ENCODE measurements around the gene WWTR1. TPM values are rescaled to one million over a fixed set of nuclear protein-coding genes. Genes with fewer than 3 reads are reported as not detected.

The WWTR1 gene
- polyA plus RNA-seq, 10 donors: 62.6 to 110 (median 72.5) TPM

DNA sequence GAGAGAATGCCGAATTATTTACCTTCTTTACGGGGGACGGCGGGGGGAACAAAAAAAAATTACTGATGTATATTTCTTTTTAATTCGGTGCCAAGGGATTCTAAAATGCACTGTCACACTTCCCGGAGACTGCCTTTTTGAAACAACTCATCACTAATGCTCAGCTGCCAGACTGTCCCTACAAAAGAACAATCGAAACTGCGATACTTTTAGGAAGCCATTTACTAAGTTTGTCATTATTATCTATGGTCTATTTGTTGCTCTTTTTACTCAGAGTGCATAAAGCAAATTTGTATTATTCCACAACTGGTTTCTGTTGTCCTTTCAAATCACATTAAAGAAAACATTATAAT is 122.5 kb downstream of the WWTR1 start:
- no peak for DNase-seq

DNA sequence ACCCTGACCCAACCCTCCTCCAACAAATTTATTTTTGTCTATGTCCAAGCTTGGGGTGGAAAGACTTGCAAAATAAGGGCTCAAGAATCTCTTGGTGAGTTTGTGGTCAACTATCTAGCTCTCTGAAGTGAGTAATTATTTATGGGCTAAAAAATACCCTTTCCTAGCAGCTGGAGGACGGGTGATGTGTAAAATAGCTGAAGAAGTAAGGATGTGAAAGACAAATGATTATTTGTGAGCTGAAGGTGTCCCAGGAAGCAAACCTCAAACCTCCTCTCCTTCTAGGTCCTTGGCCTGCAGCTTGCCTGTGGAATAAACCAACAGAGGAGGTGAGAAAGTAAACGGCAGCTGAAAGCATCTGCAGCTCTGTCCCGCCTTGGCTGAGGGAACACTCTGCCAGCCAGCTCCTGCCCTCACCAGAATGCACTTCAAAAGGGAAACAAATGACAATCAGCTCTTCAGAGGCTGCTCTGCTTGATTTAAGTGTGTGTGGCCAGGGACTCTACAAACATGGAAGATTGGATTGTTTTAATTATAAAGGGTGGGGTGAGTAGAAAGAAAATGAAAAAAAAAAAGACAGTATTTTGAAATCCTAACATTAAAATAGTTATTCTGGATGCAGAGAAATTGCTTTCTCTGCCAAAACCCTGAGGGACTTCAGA is 123.0 kb downstream of the WWTR1 start:
- peak in 1 of 3 donors; percentile 41 for DNase-seq

DNA sequence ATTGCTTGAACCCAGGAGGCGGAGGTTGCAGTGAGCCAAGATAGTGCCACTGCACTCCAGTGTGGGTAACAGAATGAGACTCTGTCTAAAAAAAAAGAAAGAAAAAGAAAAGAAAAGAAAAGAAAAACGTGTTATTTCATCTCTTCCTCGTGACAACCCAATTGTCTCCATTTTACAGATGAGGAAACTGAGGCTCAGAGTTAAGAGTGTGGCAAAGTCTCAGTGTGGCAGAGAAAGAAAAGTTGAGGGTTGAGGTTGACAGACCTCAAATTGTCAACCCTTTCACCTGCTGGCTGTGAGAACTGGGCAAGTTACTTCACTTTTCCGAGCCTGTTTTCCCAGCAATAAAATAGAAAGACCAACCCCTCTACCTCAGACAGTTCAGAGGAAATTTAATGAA is 123.7 kb downstream of the WWTR1 start:
- DNase-seq: no peak

DNA sequence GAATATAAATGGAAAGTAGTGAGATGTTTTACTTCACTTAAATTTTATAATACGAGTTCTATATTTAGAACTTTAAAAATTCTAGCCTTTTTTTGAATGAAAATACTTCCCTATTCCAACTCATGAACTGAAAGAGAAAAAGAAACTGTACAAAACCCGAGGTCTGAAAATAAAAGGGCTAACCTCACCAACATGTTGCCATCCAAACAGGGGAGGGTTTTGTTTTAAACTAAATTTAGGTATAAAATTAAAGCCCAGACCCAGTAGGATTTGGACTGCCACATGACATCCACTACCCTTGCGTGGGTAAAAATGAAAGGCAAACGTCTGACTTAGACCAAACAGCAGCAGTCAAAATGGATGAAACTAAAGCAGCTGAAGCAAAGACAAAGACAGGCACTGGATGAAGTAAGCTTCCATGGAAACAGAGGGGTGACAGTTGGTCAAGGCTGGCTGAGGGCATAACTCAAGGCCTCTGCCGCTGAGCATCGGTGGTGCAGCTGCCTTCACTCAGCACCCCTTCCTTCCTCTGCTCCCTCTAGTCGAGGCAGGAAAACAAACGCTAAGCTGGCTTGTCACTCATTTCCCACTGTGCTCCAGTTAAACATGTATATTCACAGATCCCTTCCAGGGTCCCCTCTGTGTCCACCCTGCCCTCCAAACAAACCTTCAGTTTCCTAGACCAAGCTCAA is 125.2 kb downstream of the WWTR1 start:
- no peak for DNase-seq

DNA sequence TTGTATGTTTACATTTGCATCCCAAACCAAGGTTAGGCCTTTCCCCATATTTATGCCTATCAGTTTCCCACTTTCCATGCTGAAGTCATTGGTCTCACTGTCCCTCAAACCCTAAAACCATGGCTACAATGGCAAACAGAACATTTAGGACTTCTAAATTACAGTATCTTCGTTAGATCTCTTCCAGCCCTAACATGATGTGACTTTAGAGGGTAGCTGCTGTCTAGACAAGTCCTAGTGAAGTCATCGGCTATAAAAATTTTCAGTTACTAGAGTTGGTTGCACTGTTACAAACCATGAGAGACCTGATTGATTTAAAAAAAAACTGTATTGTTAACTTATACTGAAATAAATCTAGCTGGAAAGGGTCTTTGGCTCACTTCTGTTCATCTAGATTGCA is 128.7 kb downstream of the WWTR1 start:
- no peak for DNase-seq

DNA sequence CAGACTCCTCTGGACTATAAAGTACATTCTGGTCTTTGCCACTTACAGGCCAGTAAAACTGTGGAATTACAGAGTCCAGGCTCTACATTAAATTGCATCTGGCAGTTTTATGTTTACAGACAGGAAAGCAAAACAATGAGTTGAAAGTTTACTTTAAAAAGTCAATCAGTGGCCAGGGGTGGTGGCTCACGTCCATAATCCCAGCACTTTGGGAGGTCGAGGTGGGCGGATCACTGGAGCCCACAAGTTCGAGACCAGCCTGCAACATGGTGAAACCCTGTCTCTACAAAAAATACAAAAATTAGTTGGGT is 129.5 kb downstream of the WWTR1 start:
- no peak for DNase-seq

DNA sequence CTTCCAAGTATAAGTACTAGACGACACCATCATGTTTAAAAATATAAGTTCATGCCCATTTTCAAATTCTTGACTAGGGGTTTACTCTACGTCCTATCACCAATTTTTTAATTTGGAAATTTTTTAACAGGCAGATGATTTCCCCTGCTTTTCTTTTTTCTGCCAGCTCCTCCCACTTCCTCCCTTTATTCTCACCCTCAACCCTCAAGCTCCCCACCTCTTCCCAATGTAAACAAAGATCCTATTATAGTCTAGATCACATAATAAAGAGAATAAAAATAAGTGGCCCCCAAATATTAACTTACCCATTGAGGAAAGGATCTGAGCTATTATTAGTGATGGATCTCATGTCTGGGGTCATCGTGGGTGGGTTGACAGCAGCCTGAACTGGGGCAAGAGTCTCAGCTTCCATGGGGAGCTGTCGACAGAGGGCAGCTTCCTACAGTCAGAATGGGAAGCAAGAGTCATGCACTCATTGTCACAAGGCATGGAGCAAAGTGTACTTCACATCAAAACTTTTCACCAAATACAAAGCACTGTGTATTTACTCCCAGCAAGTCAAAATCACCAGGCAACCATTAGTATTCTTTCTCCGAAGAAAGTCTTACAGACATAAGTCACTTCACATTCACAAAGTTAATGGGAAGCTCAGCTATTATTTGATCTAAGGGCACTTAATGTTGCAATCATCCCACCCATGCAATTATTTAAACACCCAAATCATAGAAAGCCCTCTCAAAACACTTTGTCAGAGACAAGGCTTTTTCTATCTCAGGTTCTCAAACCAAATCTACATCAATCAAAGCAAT is 130.1 kb downstream of the WWTR1 start:
- no peak for DNase-seq

DNA sequence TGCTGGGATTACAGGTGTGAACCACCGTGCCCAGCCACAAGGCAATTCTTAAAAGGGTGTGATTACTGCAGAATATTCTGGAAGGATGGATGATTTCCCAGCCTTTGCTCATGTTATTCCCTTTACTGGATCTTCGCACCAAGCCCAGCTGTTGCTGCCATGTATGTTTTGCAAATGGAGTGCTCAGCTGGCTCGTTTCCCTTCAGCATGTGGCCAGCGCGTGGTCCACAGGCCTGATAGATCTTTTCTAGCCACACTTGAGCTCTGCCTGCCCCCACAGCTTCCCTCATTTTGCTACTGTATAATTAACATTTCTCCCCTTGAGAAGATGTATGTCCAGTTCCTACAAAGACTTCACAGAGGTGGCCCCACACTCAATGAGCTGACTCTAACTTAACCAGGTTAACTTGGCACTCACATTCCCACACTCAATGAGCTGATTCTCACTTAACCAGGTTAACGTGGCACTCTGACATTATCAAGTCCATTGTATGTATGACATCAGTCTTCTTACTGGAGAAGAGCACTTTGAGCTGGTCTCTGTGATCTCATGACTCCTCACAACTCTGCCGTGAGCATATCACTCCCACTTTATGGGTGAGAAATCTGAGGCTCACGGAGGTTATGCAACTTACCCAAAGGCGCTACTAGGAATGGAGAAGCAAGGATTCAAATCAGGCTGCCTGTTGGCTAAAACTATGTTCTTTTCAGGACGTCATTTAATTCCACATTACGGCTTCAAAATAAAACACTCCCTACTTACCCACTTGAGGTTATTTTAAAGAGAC is 134.1 kb downstream of the WWTR1 start:
- DNase-seq: no peak

DNA sequence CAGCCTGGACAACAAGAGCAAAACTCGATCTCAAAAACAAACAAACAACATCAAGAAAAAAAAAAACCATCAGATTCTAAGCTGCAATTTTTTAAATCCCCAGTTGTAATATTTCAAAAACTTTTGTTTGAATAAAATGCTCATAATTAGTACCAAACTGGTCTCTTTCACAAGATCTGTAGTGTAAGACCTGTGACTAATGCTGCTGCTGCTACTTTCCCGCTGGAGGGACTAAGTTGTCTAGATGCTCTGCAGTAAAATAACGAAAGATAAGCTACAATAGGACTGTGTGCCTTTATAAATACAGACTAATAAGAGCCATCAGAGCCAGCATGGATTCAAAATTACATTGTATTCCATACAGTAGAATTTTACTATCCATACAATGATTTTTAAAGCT is 137.9 kb downstream of the WWTR1 start:
- DNase-seq: no peak

DNA sequence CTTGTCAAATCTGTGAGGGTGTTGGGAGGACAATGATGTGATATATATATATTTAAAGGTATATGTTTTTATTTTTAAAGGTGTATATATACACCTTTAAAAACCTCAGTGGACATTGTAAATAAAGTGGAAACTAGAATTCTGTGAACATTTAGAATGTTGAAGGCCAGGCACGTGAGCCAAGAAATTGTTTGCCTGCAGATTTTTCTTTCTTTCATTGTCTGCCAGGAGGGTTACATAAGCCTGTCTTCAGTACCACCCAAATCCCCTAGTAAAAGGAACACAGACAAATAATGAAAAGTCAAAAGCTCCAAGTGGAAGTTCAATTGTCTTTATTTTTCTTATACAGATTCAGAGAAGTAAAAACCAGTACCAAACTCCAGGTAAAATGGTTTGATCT is 140.9 kb downstream of the WWTR1 start:
- no peak for DNase-seq

DNA sequence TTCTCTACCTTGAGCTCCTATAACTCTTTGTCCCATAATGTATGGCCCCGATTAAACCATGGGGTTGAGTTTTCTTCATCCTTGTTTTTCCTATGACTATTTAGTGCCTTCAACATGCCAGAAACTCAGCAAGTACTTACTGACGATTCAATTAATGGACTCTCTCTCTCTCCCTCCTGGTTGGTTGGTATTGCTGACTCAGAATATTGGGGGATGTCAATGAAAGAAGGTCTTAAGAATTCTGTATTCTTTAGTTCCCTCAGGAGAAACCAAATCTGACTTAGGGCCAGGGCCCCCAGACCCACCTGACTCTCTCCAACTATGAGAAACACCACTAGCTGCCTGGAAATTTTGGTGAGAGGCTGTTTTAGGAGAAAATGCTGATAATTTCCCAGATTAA is 142.6 kb downstream of the WWTR1 start:
- DNase-seq: no peak

DNA sequence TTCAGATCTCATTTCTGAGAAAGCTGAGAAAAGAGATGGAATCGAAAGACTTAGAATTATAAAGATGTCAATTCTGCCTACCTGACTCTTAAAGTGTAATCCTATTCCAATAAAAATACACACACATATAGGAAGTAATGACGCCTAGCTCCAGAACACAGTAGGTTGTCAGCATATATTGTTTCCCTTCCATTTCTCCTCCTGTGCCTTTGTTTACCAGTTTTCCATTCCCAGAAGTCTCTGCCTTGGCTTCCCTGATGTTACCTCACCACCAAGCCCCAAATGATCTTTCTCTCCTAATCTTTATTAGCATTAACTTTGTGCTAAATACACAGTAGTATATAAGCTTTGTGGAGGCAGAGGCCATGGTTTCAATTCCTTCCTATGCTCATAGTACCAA is 143.4 kb downstream of the WWTR1 start:
- no peak for DNase-seq

DNA sequence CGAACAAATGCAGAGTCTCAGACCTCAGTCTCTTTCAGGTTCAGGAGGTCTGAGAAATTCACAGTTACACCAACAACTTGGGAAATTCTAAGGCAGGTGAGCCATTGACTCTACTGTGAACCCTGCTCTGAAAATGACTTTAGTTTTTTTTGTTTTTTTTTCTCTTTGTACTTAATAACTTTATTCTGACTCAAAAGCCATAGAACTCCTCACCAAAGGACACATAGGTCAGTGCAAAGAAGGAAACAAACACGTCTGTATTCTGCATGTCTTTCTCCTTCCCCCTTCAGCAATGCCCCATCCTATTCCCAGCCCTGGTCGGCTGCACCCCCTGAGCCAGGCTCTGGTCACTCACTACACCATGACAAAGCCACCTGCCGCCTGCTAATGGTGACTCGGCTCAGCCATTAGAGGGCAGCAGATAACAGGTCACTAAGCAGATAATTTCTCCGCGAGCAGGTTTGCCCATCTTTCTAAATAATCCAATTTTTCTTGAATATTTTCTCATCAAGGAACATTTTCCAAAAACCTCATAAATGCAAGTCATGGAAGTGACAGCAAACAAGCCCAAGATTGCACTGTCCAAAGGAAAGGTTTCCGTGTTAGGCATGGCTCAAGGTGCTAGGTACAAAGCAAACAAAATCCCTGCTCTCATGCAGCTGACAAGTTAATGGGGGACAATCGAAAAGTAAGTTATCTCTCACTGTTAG is 145.6 kb downstream of the WWTR1 start:
- peak; percentile 58 to 80 (median 69) for DNase-seq

DNA sequence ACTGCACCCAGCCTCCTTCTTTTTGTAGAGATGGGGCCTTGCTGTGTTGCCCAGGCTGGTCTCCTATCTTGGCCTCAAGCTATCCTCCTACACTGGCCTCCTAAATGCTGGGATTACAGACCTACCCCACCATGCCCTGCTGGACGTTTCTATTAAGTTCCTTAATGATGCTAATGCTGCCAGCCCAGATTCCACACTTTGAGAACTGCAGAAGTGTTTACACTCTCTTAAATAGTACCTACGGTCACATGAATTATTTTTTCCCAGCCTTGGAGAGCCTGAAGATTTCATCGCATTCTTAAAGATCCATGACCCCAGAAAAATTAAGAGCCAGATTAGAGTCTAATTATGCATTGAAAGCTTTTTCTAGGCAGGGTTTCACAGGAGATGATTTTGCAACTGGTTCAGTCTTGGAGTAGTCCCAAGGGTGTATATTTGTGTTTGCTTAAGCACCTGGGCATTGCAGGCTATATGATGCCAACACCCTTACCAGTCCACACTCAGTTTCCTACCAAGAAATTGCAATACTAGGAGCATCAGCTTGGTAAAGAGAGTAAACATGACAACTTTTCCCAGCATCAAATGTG is 146.7 kb downstream of the WWTR1 start:
- no peak for DNase-seq

DNA sequence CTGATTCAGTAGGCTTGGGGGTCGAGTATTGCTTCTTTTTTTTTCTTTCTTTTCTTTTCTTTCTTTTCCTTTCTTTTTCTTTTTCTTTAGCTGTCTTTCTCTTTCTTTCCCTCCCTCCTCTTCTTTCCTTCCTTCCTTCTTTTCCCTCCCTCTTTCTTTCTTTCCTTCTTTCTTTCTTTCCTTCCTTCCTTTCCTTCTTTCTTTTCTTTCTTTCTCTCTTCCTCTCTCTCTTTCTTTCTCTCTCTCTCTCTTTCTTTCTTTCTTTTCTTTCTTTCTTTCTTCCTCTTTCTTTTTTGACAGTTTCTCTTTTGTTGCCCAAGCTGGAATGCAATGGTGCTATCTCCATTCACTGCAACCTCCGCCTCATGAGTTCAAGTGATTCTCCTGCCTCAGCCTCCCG is 147.3 kb downstream of the WWTR1 start:
- no peak for DNase-seq

DNA sequence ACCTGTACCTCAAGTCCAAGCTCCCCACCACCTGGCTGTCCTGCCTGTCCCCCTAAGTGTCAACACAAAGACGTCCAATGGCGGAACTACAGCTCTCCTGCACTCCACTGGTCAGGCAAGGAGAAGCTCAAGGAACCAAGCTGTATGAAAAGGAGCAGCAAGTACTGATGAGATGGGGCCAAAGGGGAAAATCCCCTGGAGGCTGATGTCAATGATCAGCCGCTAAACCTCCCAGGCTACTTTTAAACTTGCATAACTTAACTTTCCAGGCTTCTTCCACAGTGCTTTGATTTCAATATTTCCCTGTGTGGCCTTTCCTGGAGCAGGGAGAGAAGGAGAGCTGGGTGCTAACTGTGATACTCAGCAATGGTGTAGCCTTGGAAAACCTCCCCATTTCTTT is 148.3 kb downstream of the WWTR1 start:
- no peak for DNase-seq

DNA sequence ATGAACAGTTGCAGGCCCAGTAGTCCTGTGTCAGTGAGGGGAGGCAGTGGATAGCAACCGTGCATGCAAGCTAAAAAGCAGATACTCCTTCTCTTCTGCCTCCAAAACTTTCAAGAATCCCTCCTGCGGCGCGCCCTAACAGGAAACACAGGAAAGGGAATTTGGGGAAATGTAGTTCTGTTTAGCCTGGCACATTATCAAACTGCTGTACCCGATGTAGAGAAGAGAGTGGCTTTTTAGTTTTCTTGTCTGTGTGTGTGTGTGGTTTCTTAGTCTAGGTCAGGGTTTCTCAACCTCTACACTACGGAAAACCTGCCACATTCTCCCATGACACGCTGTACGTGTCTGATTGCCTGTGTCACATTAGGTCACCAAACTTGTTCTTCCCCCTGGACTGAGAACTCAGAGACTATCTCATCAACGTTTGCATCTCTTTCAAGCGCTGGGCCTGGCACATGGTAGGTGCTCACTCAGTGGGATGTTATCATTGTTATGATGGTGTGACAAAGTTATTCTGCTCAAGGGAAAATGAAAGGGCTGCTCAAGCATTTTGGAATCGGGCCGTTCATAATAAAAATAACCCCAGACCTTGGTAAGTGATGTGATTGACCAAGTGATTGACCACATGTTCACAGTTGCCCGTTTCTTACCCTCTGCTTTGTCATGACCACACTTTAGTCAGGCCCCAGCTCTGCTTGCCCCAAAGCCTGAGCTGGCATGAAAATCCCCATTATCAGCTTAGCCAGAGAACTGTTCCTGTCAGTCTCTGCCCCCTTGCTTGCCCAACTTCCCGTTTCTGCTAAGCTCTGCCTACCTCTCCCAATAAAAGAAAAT is 150.1 kb downstream of the WWTR1 start:
- DNase-seq: no peak

DNA sequence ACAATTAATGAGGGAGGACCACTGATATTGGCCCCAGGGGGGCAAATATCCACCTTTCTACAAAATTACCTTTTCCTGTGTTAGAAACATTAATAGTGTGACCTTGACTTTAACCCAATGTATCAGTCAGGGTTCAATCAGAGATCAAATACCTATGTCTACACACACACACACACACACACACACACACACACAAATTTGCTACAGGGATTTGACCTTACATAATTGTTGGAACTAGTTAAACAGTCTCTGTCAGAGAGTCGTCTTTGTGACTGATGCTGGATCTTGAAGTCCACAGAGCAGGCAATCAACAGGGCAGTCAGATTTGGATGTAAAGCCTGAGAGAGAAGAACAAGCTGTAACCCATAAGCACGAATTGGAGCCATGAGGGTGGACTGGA is 150.9 kb downstream of the WWTR1 start:
- DNase-seq: no peak

DNA sequence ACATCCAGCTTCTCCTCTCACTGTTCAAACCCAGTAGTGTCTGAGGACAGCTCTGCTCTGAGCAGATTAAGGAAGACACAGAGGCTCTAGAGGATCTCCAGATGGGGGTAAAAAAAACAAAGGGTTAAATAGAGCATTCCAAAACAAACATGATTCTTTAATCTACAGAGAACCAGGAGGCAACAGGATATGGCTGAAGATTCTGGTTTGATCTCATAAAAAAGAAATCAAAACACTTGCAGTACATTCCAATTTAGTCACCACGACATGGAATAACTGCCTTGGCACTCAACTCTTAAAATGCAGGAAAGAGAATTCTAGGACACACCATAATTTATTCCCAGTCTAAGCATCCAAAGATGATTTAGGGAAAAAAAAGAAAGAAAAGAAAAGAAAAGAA is 151.3 kb downstream of the WWTR1 start:
- peak in 1 of 3 donors; percentile 25 for DNase-seq

DNA sequence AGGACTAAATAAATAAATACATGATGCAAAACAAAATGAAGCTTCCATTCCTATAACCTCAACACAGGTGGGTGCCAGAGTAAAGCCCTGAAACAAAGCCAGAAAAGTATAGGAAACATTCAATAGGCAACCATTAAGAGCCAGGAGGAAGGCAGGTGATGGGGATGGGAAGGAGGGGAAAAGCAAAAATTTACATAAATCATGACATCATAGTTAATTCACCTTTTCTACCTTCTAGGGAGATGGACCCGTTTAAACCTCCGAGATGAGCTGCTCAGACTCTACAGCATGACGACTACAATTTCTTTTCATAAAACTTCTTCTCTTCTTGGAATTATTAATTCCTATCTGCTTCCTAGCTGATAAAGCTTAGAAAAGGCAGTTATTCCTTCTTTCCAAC is 155.4 kb downstream of the WWTR1 start:
- no peak for DNase-seq
